ENCODE measurements around the gene TBXA2R.
"Not testable (repeated sequence)": the region's sequence is repeated elsewhere in the genome, so short reads cannot be mapped to it uniquely, and the experiment has no call there.

The TBXA2R gene

GRCh38 chr19:3648037-3648905 lies 41.6 kb upstream of the TBXA2R start:
- Histone ChIP-seq H3K36me3 (ENCODE audit: control insufficient read depth in 5 of 5, insufficient read depth in 5 of 5, low read length in 5 of 5) (peaks cover 0 to 89% (median 59%) of the 10 kb centered on the region in 5 donors), H3K27ac (ENCODE audit: low read depth, low read length) (no peak overlapping the region), H3K9ac (ENCODE audit: low read length in 5 of 5) (no peak overlapping the region), H3K9me3 (ENCODE audit: control insufficient read depth in 5 of 5, low read length in 5 of 5) (no peaks in the 10 kb centered on the region), H3K27me3 (ENCODE audit: control insufficient read depth in 5 of 5, insufficient read depth in 4 of 5, low read length in 5 of 5) (no peaks in the 10 kb centered on the region), H3K4me1 (ENCODE audit: control insufficient read depth in 5 of 5, insufficient read depth in 5 of 5, low read length in 5 of 5) (peaks cover 0 to 3% (median 0%) of the 10 kb centered on the region in 5 donors), H3K4me3 (ENCODE audit: low read depth in 1 of 5, low read length in 5 of 5) (no peak overlapping the region)

- H3K27me3 ChIP-seq (ENCODE audit: control insufficient read depth in 5 of 5, insufficient read depth in 4 of 5, low read length in 5 of 5); H3K4me1 ChIP-seq (ENCODE audit: control insufficient read depth in 5 of 5, insufficient read depth in 5 of 5, low read length in 5 of 5); H3K9ac ChIP-seq (ENCODE audit: low read length in 5 of 5); H3K4me3 ChIP-seq (ENCODE audit: low read depth in 1 of 5, low read length in 5 of 5); H3K9me3 ChIP-seq (ENCODE audit: control insufficient read depth in 5 of 5, low read length in 5 of 5); H3K27ac ChIP-seq (ENCODE audit: low read depth, low read length): not testable (repeated sequence)
- H3K36me3 ChIP-seq (ENCODE audit: control insufficient read depth in 5 of 5, insufficient read depth in 5 of 5, low read length in 5 of 5): peaks cover 0 to 89% (median 58%) of the 10 kb centered on the region in 5 donors
These were observed 40.4 kb upstream of the TBXA2R start for GRCh38 chr19:3647102-3647501.

- H3K27me3 ChIP-seq (ENCODE audit: control insufficient read depth in 5 of 5, insufficient read depth in 4 of 5, low read length in 5 of 5): no peaks in the 10 kb centered on the region
- H3K9me3 ChIP-seq (ENCODE audit: control insufficient read depth in 5 of 5, low read length in 5 of 5): no peaks in the 10 kb centered on the region
- H3K36me3 ChIP-seq (ENCODE audit: control insufficient read depth in 5 of 5, insufficient read depth in 5 of 5, low read length in 5 of 5): peaks cover 0 to 89% (median 58%) of the 10 kb centered on the region in 5 donors
- no peak overlapping the region for H3K9ac ChIP-seq (ENCODE audit: low read length in 5 of 5)
- no peak overlapping the region for H3K27ac ChIP-seq (ENCODE audit: low read depth, low read length)
- H3K4me3 ChIP-seq (ENCODE audit: low read depth in 1 of 5, low read length in 5 of 5): no peak overlapping the region
- H3K4me1 ChIP-seq (ENCODE audit: control insufficient read depth in 5 of 5, insufficient read depth in 5 of 5, low read length in 5 of 5): peaks cover 0 to 3% (median 0%) of the 10 kb centered on the region in 5 donors
These were observed 39.8 kb upstream of the TBXA2R start for GRCh38 chr19:3646336-3647092.

GRCh38 chr19:3645726-3646125 lies 39.1 kb upstream of the TBXA2R start:
- Histone ChIP-seq H3K4me3 (ENCODE audit: low read depth in 1 of 5, low read length in 5 of 5) (no peak overlapping the region), H3K27ac (ENCODE audit: low read depth, low read length) (no peak overlapping the region), H3K27me3 (ENCODE audit: control insufficient read depth in 5 of 5, insufficient read depth in 4 of 5, low read length in 5 of 5) (no peaks in the 10 kb centered on the region), H3K9ac (ENCODE audit: low read length in 5 of 5) (no peak overlapping the region), H3K4me1 (ENCODE audit: control insufficient read depth in 5 of 5, insufficient read depth in 5 of 5, low read length in 5 of 5) (peaks cover 0 to 3% (median 0%) of the 10 kb centered on the region in 5 donors), H3K36me3 (ENCODE audit: control insufficient read depth in 5 of 5, insufficient read depth in 5 of 5, low read length in 5 of 5) (peaks cover 0 to 90% (median 56%) of the 10 kb centered on the region in 5 donors), H3K9me3 (ENCODE audit: control insufficient read depth in 5 of 5, low read length in 5 of 5) (no peaks in the 10 kb centered on the region)

GRCh38 chr19:3645067-3645396 lies 38.4 kb upstream of the TBXA2R start:
- H3K27ac ChIP-seq (ENCODE audit: low read depth, low read length): no peak overlapping the region
- no peak overlapping the region for H3K4me3 ChIP-seq (ENCODE audit: low read depth in 1 of 5, low read length in 5 of 5)
- no peak overlapping the region for H3K9ac ChIP-seq (ENCODE audit: low read length in 5 of 5)
- no peaks in the 10 kb centered on the region for H3K27me3 ChIP-seq (ENCODE audit: control insufficient read depth in 5 of 5, insufficient read depth in 4 of 5, low read length in 5 of 5)
- H3K9me3 ChIP-seq (ENCODE audit: control insufficient read depth in 5 of 5, low read length in 5 of 5): no peaks in the 10 kb centered on the region
- H3K36me3 ChIP-seq (ENCODE audit: control insufficient read depth in 5 of 5, insufficient read depth in 5 of 5, low read length in 5 of 5): peaks cover 0 to 87% (median 52%) of the 10 kb centered on the region in 5 donors
- H3K4me1 ChIP-seq (ENCODE audit: control insufficient read depth in 5 of 5, insufficient read depth in 5 of 5, low read length in 5 of 5): peaks cover 0 to 3% (median 0%) of the 10 kb centered on the region in 5 donors

GRCh38 chr19:3644351-3645066 lies 37.8 kb upstream of the TBXA2R start:
- peaks cover 0 to 88% (median 57%) of the 10 kb centered on the region in 5 donors for H3K36me3 ChIP-seq (ENCODE audit: control insufficient read depth in 5 of 5, insufficient read depth in 5 of 5, low read length in 5 of 5)
- no peaks in the 10 kb centered on the region for H3K9me3 ChIP-seq (ENCODE audit: control insufficient read depth in 5 of 5, low read length in 5 of 5)
- no peak overlapping the region for H3K27ac ChIP-seq (ENCODE audit: low read depth, low read length)
- H3K4me1 ChIP-seq (ENCODE audit: control insufficient read depth in 5 of 5, insufficient read depth in 5 of 5, low read length in 5 of 5): peaks cover 0 to 3% (median 0%) of the 10 kb centered on the region in 5 donors
- H3K9ac ChIP-seq (ENCODE audit: low read length in 5 of 5): no peak overlapping the region
- H3K27me3 ChIP-seq (ENCODE audit: control insufficient read depth in 5 of 5, insufficient read depth in 4 of 5, low read length in 5 of 5): no peaks in the 10 kb centered on the region
- H3K4me3 ChIP-seq (ENCODE audit: low read depth in 1 of 5, low read length in 5 of 5): no peak overlapping the region

GRCh38 chr19:3643674-3644313 lies 37.1 kb upstream of the TBXA2R start:
- Histone ChIP-seq H3K9me3 (ENCODE audit: control insufficient read depth in 5 of 5, low read length in 5 of 5) (no peaks in the 10 kb centered on the region), H3K4me3 (ENCODE audit: low read depth in 1 of 5, low read length in 5 of 5) (no peak overlapping the region), H3K27ac (ENCODE audit: low read depth, low read length) (no peak overlapping the region), H3K4me1 (ENCODE audit: control insufficient read depth in 5 of 5, insufficient read depth in 5 of 5, low read length in 5 of 5) (peaks cover 0 to 3% (median 0%) of the 10 kb centered on the region in 5 donors), H3K9ac (ENCODE audit: low read length in 5 of 5) (no peak overlapping the region), H3K36me3 (ENCODE audit: control insufficient read depth in 5 of 5, insufficient read depth in 5 of 5, low read length in 5 of 5) (peaks cover 0 to 94% (median 63%) of the 10 kb centered on the region in 5 donors), H3K27me3 (ENCODE audit: control insufficient read depth in 5 of 5, insufficient read depth in 4 of 5, low read length in 5 of 5) (no peaks in the 10 kb centered on the region)

- Histone ChIP-seq H3K4me1 (ENCODE audit: control insufficient read depth in 5 of 5, insufficient read depth in 5 of 5, low read length in 5 of 5) (peaks cover 0 to 3% (median 0%) of the 10 kb centered on the region in 5 donors), H3K27ac (ENCODE audit: low read depth, low read length) (no peak overlapping the region), H3K9ac (ENCODE audit: low read length in 5 of 5) (no peak overlapping the region), H3K27me3 (ENCODE audit: control insufficient read depth in 5 of 5, insufficient read depth in 4 of 5, low read length in 5 of 5) (no peaks in the 10 kb centered on the region), H3K4me3 (ENCODE audit: low read depth in 1 of 5, low read length in 5 of 5) (no peak overlapping the region), H3K9me3 (ENCODE audit: control insufficient read depth in 5 of 5, low read length in 5 of 5) (no peaks in the 10 kb centered on the region), H3K36me3 (ENCODE audit: control insufficient read depth in 5 of 5, insufficient read depth in 5 of 5, low read length in 5 of 5) (peaks cover 0 to 94% (median 64%) of the 10 kb centered on the region in 5 donors)
These were observed 36.5 kb upstream of the TBXA2R start for GRCh38 chr19:3642987-3643673.

- H3K4me1 ChIP-seq (ENCODE audit: control insufficient read depth in 5 of 5, insufficient read depth in 5 of 5, low read length in 5 of 5): peaks cover 0 to 3% (median 0%) of the 10 kb centered on the region in 5 donors
- no peak overlapping the region for H3K27ac ChIP-seq (ENCODE audit: low read depth, low read length)
- H3K36me3 ChIP-seq (ENCODE audit: control insufficient read depth in 5 of 5, insufficient read depth in 5 of 5, low read length in 5 of 5): peaks cover 0 to 92% (median 65%) of the 10 kb centered on the region in 5 donors
These were observed 35.6 kb upstream of the TBXA2R start for GRCh38 chr19:3642296-3642695.

More at GRCh38 chr19:3642296-3642695, 35.6 kb upstream of the TBXA2R start:
- Histone ChIP-seq H3K4me3 (ENCODE audit: low read depth in 1 of 5, low read length in 5 of 5) (no peak overlapping the region), H3K9ac (ENCODE audit: low read length in 5 of 5) (no peak overlapping the region), H3K9me3 (ENCODE audit: control insufficient read depth in 5 of 5, low read length in 5 of 5) (no peaks in the 10 kb centered on the region), H3K27me3 (ENCODE audit: control insufficient read depth in 5 of 5, insufficient read depth in 4 of 5, low read length in 5 of 5) (no peaks in the 10 kb centered on the region)

Measured in subcutaneous abdominal adipose tissue (tissue), 5 donors.